ENCODE measurements around the gene AUTS2. TPM values are rescaled to one million over a fixed set of nuclear protein-coding genes. Genes with fewer than 3 reads are reported as not detected.

Gene AUTS2
- total and polyA plus RNA-seq, 11 donors: 3.4 to 14.0 (median 7.3) TPM

- Histone ChIP-seq H3K27ac (no peak overlapping the region), H3K4me3 (no peak overlapping the region), H3K4me1 (peaks cover 0 to 24% (median 16%) of the 10 kb centered on the region in 12 donors), H3K9me3 (no peaks in the 10 kb centered on the region), H3K27me3 (no peaks in the 10 kb centered on the region), H3K36me3 (no peaks in the 10 kb centered on the region)
- peak in 1 of 4 donors; percentile 46 for ATAC-seq
- no peak for TF ChIP-seq CTCF (IDR thresholded peaks at IDR 0.05)
- no peak for TF ChIP-seq POLR2A (IDR thresholded peaks at IDR 0.05)
- WGBS, 4 donors: 82 to 88% (median 86%) methylated on average over 7 of the region's 7 CpGs
- DNase-seq: no peak
- intact Hi-C loops (cut with DNase I): loop anchor here in 1 of 10 donors (5.0 kb wide), 1 partner anchor 49 kb away; no protein-coding TSS in a partner anchor
Observed at GRCh38 chr7:69651101-69651590, 52.9 kb downstream of the AUTS2 start.

GRCh38 chr7:69652947-69653701, 54.8 kb downstream of the AUTS2 start:
- Histone ChIP-seq H3K36me3 (no peaks in the 10 kb centered on the region), H3K9me3 (no peaks in the 10 kb centered on the region), H3K4me3 (no peak overlapping the region), H3K27me3 (no peaks in the 10 kb centered on the region), H3K4me1 (peaks cover 0 to 41% (median 24%) of the 10 kb centered on the region in 12 donors), H3K27ac (no peak overlapping the region)
- no peak for DNase-seq
- no peak for TF ChIP-seq CTCF (IDR thresholded peaks at IDR 0.05)
- TF ChIP-seq POLR2A (IDR thresholded peaks at IDR 0.05): no peak
- intact Hi-C loops (cut with DNase I): loop anchor here in 1 of 10 donors (5.0 kb wide), 1 partner anchor 51 kb away; no protein-coding TSS in a partner anchor
- ATAC-seq: no peak
- 96 to 99% (median 98%) methylated on average over 3 of the region's 3 CpGs for WGBS, 4 donors

GRCh38 chr7:69653806-69654205, 55.5 kb downstream of the AUTS2 start:
- H3K9me3 ChIP-seq: no peaks in the 10 kb centered on the region
- H3K36me3 ChIP-seq: no peaks in the 10 kb centered on the region
- H3K27ac ChIP-seq: no peak overlapping the region
- intact Hi-C loops (cut with DNase I): loop anchor here in 1 of 10 donors (5.0 kb wide), 1 partner anchor 52 kb away; no protein-coding TSS in a partner anchor
- no peak for ATAC-seq
- peaks cover 0 to 41% (median 24%) of the 10 kb centered on the region in 12 donors for H3K4me1 ChIP-seq
- H3K4me3 ChIP-seq: no peak overlapping the region
- no peak for TF ChIP-seq CTCF (IDR thresholded peaks at IDR 0.05)
- TF ChIP-seq POLR2A (IDR thresholded peaks at IDR 0.05): no peak
- 74 to 93% (median 90%) methylated on average over 2 of the region's 2 CpGs for WGBS, 4 donors
- no peak for DNase-seq
- H3K27me3 ChIP-seq: no peaks in the 10 kb centered on the region

- no peaks in the 10 kb centered on the region for H3K27me3 ChIP-seq
- H3K4me3 ChIP-seq: no peak overlapping the region
- peaks cover 0 to 41% (median 24%) of the 10 kb centered on the region in 12 donors for H3K4me1 ChIP-seq
- DNase-seq (peak in 1 of 5 donors; percentile 37), ATAC-seq (peak; percentile 38 to 76 (median 70))
- TF ChIP-seq POLR2A (IDR thresholded peaks at IDR 0.05) (no peak), CTCF (IDR thresholded peaks at IDR 0.05) (no peak)
- intact Hi-C loops (cut with DNase I): loop anchor here in 1 of 10 donors (5.0 kb wide), 1 partner anchor 52 kb away; no protein-coding TSS in a partner anchor
- H3K27ac ChIP-seq: peak overlapping the region in 3 of 12 donors; percentile 8 to 36 (median 10)
- WGBS, 4 donors: 20 to 49% (median 30%) methylated on average over 2 of the region's 2 CpGs
- H3K36me3 ChIP-seq: no peaks in the 10 kb centered on the region
- no peaks in the 10 kb centered on the region for H3K9me3 ChIP-seq
Observed at GRCh38 chr7:69654381-69654780, 56.1 kb downstream of the AUTS2 start.
